NCI-H2227 treated with DMSO at 0.1 percent for 48 hours (cell line): Measurements from ENCODE around the gene PKD1L1.

Experiments
- DNase-seq: peaks from one replicate; lab custom pipeline; 2025; lab: John Stamatoyannopoulos, UW

PKD1L1 gene

DNA sequence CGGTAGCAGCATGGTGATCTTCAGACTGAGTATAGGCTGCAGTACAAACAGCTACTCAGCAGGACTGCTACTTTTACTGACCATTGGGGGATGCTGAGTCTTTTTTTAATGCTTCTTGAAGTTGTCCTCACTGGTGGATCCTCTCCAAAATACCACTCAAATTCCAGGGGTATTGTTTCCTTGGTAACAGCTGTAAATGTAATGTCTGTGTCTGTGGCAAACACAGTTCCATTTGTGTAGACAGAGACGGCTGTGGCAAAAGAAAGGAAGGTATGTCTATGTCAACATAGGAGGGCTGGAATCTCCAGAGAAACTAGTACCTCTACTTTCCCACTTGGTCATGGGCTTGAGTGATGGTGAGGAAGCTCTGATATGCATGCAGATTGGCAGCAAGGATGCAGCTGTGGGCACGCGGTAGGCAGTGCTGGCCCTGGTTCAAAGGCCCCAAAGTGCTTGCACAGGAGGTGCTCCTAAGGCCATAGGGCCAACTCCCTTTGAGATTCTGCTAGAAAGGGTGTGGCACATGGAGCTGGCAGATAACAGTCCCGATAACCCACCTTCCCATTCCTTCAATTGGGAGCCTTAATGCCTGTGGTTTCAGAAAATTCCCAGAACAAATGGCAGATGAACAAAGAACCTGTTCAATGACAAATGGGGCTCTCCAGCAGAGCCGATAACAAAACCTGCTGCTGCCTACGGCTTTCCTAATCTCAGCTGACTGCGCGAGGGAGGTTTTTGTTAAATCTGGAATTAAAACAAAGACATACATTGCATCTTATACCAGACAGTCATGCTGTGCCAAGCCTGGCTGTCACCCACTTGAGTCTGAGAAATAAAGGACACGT is 43.0 kb downstream of the PKD1L1 start:
- no peak for DNase-seq

DNA sequence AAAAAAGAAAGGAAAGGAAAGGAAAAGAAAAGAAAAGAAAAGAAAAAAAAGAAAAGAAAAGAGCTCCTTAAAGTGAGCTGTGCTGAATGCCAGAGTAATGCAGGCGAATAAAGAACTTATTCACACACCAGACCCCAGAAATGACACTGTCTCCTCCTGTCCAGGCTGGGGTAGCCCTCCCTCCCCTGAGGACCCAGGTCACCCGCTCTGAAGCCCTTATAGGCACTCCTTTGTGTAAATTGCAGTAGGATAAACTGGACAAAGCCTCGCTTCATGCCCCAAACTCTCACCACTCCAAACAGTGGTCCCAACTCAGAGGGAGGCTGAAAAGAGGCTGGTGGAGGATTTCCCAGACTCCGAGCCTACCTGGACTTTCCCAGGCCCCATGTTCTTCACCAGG is 46.3 kb downstream of the PKD1L1 start:
- DNase-seq: no peak

- no peak for DNase-seq
Observed at GRCh38 chr7:47901542-47901941, 46.7 kb downstream of the PKD1L1 start.

GRCh38 chr7:47897831-47898230 is 50.4 kb downstream of the PKD1L1 start:
- DNase-seq: no peak

DNA sequence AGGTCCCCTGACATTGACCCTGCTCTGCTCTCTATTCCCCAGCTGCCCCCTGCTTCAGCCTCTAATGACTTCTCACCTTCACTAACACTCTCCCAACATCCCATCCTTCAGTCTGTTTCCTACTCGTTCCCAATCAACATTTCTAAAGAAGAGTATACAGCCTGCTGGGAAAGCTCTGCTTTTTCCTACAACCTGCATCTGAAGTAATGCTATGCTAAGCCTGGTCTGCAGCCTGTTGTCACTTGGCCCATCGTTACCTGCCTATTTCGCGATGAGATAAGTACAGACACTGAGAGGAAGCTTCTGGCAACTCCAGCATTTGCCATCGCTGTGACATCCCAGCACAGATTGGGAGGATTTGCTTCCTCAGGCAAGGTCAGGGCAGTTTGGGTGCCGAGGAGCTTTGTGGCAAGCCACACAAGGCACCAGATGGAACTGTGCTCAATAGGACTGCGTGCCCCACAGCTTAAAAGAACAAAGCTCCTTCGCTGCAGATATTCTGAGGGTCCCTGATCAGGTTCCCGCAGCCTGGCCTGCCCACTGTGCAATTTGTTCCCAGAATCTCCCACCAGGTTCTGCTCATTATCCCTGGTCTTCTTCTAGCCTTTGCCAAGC is 51.4 kb downstream of the PKD1L1 start:
- DNase-seq: no peak

DNA sequence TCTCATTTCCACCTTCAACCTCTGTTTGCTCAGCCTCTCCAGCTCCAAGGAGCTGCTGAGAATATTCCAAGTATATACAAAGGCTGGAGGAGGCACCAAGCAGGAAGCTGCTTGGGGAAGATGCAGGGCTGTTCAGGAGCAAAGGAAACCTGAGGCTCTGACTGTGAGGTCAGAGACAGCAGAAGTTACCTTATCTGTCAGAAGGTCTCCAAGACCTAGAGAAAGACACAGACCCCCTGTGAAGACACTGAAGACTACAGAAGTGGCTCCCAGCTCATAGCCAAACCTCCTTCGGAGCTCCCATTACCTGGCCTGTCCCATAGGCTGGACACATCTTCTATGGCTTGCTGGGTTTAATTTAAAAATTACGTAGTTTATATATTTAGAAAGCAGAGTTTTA is 53.2 kb downstream of the PKD1L1 start:
- no peak for DNase-seq

DNA sequence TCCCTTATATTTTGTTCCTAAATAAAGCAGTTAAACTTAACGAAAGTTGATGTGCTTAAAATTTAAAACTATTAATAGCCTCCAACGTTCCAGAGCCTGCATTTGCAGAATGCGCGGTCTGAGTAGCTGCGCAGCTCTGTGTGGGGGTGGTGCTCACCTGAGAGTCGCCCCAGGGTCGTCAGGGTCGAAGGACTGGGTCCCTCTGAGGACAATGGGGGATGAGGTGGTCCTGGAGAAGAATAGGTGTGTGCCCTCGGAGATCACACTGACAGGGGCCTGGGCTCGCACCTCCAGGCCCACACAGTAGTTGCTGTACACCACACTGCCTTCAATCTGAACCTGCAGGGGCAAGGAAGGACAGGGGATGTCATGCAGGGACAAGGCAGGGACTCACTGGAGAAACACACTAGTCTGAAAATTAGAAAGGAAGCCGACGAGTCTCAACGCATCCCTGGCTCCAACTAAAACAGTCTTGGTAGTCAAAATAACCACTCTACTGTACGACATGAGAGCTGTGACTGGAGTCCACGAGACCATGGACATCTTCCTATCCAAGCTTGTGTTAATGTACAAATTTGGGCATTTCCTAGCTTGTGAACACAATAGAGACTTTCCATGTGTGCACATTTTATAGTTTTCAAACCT is 54.4 kb downstream of the PKD1L1 start:
- no peak for DNase-seq

- DNase-seq: no peak
Observed at GRCh38 chr7:47893238-47893637, 55.0 kb downstream of the PKD1L1 start.

- no peak for DNase-seq
Observed at GRCh38 chr7:47890606-47891005, 57.7 kb downstream of the PKD1L1 start.

GRCh38 chr7:47890125-47890524 is 58.1 kb downstream of the PKD1L1 start:
- DNase-seq: no peak

- DNase-seq: no peak
Observed at GRCh38 chr7:47889723-47890122, 58.5 kb downstream of the PKD1L1 start.

- DNase-seq: no peak
Observed at GRCh38 chr7:47888371-47889265, 59.6 kb downstream of the PKD1L1 start.

DNA sequence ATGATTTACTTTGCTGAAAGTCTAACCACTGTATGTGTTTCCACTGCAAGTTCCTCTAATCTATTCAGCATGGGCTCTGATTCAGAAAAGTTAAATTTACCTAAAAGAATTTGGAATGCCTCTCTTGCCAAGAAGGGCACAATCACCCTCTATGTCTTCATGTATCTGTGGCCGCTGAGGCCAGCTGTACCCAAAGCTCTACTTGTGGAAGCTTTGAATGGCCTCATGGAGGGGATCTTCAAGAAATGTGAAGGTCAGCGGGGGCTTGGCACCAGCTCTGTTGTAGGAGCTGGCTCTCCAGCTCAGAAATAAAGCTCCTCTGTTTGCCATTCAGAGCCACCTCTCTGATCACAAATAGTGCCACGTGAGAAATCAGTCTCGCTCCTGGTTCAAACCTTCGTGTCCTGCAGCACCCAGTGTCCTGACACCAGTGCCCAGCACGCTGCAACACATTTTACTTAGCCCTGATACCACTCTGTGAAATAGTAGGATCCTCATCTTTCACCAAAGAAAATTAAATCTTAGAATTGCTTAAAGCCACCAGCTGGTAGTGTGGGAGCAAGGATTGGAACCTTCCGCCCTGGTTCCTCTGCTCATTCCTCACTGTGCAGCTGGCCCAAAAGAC is 61.1 kb downstream of the PKD1L1 start:
- no peak for DNase-seq

DNA sequence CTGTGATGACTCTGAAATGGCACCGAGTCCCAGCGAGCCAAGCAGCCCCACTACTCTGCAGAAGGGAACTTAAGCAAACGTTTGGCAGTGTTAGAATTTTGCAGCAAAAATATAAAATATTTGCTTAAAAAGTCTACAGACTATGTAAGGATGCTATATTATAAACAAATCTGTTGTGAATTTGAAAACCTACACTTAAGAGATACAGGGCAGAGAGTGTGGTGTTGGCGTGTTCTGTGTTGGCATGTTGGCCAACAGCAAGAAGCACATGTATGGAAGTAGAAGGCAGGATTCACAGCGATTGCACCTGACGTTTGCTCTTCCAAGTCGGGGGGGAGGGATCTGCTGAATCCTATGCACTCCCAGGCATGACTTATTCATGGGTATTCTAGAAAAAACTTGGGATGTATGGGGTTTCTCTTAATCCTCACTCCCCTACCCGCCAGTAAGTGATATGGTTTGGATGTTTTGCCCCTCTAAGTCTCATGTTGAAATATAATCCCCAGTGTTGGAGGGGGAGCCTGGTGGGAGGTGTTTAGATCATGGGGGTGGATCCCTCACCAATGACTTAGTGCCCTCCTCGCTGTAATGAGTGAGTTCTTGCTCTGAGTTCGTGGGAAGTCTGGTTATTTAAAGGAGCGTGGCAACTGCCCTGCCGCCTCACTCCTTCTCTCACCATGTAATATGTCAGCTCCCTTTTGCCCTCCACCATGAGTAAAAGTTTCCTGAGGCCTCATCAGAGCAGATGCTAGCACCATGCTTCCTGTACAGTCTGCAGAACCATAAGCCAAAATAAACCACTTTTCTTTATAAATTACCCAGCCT is 62.1 kb downstream of the PKD1L1 start:
- DNase-seq: no peak

DNA sequence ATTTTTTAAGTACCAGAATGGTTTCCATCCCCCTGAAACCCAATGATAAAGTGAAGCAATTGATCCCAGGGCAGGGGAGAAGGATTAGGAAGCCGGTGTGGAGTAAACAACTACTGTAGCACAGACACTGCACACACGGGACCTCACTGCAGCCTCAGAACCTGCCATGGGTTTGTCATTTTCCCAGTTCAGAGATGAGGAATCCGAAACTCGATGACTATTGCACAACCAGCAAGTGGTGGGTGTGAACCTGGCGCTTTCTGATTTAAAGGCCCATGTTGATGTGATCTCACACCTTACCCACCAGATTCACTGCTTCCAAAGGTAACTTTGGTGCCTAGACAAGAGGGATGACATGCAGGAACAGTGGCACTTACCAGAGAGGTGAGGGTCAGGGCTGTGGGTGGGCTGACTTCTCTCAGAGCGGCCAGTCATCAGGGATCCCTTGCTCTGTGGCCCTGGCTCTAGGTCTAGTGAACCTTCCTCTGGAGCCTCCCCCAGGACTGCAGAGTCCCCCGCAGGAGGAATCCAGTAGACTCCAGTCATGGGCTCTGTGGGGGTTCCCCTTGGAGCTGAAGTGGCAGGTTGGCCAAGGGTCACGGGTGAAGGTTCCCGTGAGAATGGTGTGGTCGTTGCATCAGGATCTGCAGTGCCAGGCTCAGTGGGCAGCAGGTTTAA is 62.8 kb downstream of the PKD1L1 start:
- no peak for DNase-seq

- DNase-seq: no peak
Observed at GRCh38 chr7:47884675-47885074, 63.6 kb downstream of the PKD1L1 start.

DNA sequence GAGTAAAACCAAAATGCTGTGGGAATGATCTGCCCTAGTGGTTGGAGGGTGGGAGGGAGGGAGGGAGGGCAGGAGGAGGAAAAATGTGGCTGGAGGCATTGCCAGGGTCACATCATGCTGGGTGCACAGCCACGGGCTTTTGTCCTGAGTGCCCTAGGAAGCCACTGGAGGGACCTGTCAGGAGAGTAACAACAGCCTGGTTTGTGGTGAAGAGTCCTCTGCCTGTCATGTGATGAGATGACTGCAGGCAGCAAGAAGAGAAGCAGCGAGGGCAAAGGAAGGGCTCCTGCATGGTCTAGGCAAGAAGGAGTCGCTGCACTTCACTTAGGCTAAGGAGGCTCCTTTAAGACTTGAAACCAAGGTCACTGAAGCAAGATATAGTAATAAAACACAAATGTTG is 65.6 kb downstream of the PKD1L1 start:
- DNase-seq: no peak

GRCh38 chr7:47881256-47881655 is 67.0 kb downstream of the PKD1L1 start:
- DNase-seq: no peak

DNA sequence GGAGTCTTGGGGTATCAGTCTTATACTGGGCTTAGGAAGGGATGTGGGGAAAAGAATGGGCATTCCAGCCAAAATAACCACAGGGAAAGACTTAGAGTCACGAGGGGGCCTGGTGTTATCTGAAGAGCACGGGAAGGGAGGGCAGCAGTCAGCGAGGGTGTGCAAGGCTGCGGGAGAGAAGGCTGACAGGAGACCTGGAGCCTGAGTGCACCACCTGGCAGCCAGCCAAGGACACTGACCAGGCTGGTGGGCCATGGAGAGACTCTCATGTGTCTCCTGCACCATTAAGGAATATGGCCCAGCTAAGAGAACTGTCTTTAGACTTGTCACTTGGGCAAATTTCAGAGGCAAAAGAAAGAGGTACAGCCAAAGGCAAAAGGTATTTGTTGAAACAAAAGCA is 69.6 kb downstream of the PKD1L1 start:
- DNase-seq: no peak

DNA sequence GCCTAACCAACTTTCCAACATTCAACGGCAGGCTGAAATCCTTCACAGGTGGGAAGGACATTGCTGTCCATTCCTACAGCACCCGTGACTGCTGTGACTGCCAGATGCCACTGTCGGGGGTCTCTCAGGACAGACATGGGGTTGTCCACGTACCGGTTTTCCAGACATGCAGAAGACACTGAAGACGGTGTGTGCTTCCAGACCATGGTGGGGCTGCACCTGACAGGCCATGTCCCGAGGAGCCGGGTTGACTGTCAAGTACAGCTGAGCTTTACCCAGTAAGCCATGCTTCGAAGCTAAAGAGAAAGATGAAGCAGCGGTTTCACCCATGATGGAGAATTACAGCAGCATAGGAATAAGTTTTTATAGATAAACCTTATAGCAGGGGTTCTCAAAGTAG is 70.9 kb downstream of the PKD1L1 start:
- DNase-seq: no peak
